KOPT-K1 (cell line): ENCODE data around the gene AKAP9.
"Not testable (repeated sequence)": the region's sequence is repeated elsewhere in the genome, so short reads cannot be mapped to it uniquely, and the experiment has no call there.

Experiments used
- H3K27ac ChIP-seq: fragments of 200-600 bp; sonication (generic); 2 replicates; pipeline ENCODE4 v1.5.1; 2016; ENCODE audit warnings: antibody characterized with exemption, mild to moderate bottlenecking, low read depth, low read length; ENCODE audit not compliant: poor library complexity, severe bottlenecking
- H3K36me3 ChIP-seq: fragments of 200-600 bp; sonication (generic); 2 replicates; pipeline ENCODE4 v1.5.1; 2017; ENCODE audit warnings: antibody characterized with exemption, mild to moderate bottlenecking, low read length, moderate library complexity; ENCODE audit not compliant: insufficient read depth
- H3K9me3 ChIP-seq: fragments of 200-600 bp; sonication (generic); 2 replicates; pipeline ENCODE4 v1.5.1; 2017; ENCODE audit warnings: antibody characterized with exemption, low read length, mild to moderate bottlenecking; ENCODE audit not compliant: insufficient read depth, poor library complexity, severe bottlenecking

AKAP9 gene

DNA sequence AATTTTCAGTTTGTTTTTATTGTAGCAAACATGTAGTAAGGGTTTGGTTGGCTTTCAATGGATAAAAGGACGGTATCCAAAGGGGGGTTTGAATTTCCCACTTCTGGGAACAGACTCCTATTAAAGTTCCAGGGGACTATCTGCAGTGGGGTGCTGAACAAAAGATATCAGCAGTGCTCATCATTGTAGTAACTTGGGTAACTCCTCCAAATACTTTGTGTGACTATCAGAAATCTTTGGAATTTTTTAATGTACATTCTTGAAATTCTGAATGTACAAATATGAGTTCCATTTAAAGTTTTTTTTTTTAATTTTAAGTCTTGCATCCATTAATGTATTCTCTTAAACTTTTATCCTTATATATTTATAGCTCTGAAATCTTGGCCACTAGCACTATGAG, 151.5 kb downstream of the AKAP9 start:
- Histone ChIP-seq H3K36me3 (peaks cover 74% of the 10 kb centered on the region), H3K27ac (no peak overlapping the region), H3K9me3 (no peaks in the 10 kb centered on the region)

DNA sequence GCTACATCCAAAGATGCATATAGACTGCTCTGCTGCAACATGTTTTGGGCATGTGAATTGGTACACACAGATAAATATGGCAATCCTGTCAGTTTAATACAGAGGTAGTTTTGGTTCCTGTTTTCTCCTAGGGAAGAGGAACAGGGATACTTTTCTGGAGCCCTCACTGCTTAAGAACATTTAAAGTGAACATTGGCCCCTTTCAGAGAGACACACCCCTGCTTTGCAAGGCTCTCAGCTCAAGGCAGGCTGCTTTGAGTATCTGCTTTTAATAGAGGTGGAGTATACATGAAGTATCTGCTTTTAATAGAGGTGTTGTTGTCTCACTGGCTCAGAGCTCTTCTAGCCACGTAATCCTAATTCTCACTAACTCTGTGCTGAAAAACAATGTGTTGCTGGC, 154.7 kb downstream of the AKAP9 start:
- no peaks in the 10 kb centered on the region for H3K9me3 ChIP-seq
- no peak overlapping the region for H3K27ac ChIP-seq
- peaks cover 79% of the 10 kb centered on the region for H3K36me3 ChIP-seq

DNA sequence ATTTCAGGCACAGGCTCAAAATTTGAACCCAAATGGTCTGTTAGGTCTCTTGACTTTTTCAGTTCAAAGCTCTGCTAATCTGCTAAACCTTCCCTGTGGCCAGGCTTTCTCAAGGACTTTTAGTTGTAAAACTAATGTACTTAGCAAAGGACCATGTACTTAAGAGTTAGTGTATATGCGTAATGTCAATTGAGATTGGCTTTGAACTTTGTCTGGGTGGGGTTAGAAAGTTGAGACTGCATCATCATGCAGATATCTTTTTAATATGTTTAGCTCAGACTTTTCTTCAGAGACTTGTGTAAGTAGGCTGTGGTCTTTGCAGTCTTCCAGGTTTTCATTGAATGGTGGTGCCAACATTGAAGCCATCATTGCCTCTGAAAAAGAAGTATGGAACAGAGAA, 159.9 kb downstream of the AKAP9 start:
- no peak overlapping the region for H3K27ac ChIP-seq
- H3K36me3 ChIP-seq: peaks cover 84% of the 10 kb centered on the region
- no peaks in the 10 kb centered on the region for H3K9me3 ChIP-seq

DNA sequence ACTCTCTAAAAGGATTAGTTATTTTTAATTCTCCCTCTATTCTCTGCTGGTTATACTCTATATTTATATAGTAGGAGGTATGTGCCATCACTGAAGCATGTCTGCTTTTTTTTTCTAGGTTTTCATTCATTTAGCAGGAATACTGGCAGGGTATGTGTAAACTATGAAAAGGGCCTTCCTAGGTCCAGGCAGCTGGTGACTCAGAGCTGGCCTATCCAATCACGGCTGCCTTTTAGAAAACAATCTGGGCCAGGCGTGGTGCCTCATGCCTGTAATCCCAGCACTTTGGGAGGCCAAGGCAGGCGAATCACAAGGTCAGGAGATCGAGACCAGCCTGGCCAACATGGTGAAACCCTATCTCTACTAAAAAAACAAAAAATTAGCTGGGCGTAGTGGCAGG, 162.2 kb downstream of the AKAP9 start:
- not testable (repeated sequence) for H3K9me3 ChIP-seq, H3K27ac ChIP-seq
- H3K36me3 ChIP-seq: peaks cover 83% of the 10 kb centered on the region

DNA sequence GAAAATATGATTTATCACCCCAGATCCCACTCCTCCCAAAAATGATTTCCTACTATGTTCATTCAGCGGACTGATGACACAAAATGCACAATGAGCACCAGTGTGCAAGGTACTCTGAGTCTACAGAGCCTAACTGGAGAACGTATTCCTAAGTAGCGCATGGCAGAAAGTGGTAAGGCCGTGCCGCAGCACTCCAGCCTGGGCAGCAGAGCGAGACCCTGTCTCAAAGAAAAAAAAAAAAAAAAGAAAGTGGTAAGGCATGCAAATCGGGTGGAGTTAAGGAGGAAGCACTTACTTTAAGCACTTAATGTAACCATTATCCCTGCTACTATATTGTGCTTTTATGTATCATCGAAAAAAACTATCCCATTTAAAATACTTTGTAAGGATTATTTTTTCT, 168.2 kb downstream of the AKAP9 start:
- Histone ChIP-seq H3K36me3 (peaks cover 75% of the 10 kb centered on the region), H3K27ac (no peak overlapping the region), H3K9me3 (no peaks in the 10 kb centered on the region)

DNA sequence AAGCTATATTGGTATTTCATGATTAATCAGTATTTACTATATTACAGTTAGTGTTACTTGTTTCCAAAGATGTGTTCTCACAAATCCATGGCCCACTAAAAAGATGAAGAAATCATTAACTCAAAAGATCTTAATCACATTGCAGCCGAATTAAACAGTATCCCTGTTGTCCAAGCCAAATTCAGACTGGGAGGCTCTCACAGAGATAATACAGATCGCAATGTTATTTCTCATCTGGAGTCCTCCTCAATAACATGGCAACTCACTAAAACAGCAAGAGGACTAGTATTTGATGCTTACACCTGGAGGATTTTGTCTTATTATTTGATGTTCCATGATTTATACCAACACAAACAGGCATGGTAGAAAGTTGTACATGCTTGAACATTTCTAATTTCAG, 170.2 kb downstream of the AKAP9 start:
- Histone ChIP-seq H3K36me3 (peaks cover 74% of the 10 kb centered on the region), H3K27ac (no peak overlapping the region), H3K9me3 (no peaks in the 10 kb centered on the region)

DNA sequence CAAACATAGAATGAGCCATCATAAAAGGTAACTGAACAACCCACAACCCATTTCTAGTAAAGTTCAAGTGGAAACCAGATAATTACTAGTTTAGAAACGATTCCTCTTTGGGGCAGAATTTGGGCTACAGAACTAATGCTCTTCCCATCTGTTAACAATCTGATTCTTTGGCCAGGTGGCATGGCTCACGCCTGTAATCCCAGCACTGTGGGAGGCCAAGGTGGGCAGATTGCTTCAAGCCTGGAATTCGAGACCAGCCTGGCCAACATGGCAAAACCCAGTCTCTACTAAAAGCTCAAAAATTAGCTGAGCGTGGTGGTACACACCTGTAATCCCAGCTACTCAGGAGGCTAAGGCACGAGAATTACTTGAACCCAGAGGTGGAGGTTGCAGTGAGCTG, 175.2 kb downstream of the AKAP9 start:
- Histone ChIP-seq H3K27ac (no peak overlapping the region), H3K36me3 (peaks cover 49% of the 10 kb centered on the region), H3K9me3 (no peaks in the 10 kb centered on the region)

DNA sequence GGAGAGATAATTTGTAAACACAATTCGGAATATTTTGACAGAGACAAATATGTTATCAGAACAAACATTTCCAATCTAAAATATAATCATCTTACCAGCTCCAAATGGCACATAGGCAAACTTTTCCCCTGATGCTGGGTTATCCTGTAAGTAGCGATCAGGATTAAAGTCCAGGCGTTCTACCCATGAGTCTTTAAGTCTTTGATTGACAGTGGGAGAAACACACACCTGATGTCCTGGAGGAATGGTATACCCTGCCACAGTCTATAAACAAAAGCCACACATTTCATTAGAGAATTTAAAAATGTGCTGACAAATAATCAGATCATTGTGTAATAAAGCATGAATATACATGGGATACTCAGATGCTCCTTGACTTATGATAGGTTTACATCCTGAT, 176.3 kb downstream of the AKAP9 start:
- H3K9me3 ChIP-seq: peaks cover 9% of the 10 kb centered on the region
- H3K27ac ChIP-seq: no peak overlapping the region
- peaks cover 51% of the 10 kb centered on the region for H3K36me3 ChIP-seq

DNA sequence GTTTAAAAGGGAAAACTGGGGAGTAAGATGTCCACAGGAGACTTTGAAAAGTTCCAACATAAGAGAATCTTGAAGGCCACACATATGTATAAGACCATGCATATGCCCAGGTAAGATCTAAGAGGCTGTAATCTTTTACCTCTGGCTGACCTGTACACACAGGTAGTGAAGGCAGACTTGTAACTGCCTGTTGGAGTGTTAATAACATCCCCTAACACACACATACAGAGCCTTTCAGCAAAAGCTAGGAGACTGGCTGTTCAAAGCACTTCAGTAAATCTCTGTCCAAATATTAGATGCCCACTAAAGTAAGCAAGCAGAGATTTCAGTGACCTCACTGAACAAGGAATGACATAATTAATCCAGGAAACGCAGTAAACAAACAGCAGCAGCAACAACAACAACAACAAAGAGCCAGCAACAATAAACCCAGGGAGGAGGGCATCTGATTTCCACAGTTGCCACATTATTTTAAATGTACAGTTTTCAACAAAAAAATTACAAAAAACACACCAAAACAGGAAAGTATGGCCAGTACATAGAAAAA, 178.6 kb downstream of the AKAP9 start:
- peaks cover 12% of the 10 kb centered on the region for H3K9me3 ChIP-seq
- H3K36me3 ChIP-seq: peaks cover 65% of the 10 kb centered on the region
- no peak overlapping the region for H3K27ac ChIP-seq

DNA sequence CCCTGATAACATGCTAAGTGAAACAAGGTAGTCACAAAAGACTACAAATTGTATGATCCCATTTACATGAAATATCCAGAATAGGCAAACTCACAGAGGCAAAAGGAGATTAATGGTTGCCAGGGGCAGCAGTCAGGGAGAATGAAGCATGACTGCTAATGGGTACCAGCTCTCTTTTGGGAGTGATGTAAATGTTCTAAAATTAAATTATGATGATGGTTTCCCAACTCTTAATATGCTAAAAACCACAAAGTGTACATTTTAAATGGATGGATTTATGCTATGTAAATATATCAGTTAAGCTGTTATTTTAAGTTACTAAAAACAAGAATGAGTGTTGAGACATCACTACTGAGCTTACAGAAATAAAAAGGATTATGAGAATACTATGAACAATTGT, 181.0 kb downstream of the AKAP9 start:
- H3K36me3 ChIP-seq: peaks cover 70% of the 10 kb centered on the region
- peaks cover 12% of the 10 kb centered on the region for H3K9me3 ChIP-seq
- H3K27ac ChIP-seq: no peak overlapping the region

DNA sequence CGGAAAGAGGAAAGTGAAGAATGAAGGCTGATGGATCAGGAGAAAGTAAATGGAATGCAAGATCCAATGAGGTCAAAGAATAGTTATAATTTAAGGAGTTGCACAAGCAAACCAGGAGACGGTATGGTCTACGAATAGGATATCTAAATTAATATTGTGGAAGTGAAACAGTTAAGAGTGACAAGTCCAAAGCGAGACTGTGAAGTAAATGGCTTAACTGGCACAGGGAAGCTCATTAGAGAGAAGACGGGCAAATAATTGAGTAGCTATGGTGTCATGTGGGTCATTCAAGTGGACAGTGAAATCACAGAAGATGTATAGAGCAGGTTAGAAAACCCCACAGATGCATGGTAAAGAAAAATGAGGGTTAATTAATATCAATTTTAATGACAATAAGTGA, 190.4 kb downstream of the AKAP9 start:
- no peak overlapping the region for H3K27ac ChIP-seq
- H3K9me3 ChIP-seq: no peaks in the 10 kb centered on the region
- H3K36me3 ChIP-seq: peaks cover 40% of the 10 kb centered on the region

DNA sequence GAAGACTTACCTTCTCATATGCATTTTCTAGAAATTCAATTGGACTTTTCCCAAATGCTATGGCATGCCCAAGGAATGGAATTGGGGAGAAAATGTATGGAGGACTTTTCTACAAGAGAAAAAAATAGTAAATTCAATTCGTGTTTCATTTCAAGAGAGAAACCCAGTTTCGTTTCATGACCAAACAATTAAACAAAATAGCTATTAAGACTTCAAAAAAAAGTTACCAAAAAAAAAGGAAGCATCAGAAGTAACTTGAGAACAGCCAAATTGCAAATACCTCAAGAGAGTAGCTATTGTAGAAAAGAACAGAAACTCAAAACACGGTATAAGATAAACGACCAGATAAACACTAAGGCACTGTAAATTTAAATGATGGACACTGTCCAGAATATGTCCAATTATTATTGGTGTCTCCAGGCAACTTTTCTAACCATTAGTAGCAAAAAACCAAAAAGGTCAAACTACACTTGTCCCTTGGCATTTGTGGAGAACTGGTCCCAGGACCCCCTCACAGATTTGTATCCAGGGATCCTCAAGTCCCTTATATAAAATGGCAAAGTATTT, 191.2 kb downstream of the AKAP9 start:
- Histone ChIP-seq H3K27ac (no peak overlapping the region), H3K9me3 (no peaks in the 10 kb centered on the region), H3K36me3 (peaks cover 33% of the 10 kb centered on the region)

DNA sequence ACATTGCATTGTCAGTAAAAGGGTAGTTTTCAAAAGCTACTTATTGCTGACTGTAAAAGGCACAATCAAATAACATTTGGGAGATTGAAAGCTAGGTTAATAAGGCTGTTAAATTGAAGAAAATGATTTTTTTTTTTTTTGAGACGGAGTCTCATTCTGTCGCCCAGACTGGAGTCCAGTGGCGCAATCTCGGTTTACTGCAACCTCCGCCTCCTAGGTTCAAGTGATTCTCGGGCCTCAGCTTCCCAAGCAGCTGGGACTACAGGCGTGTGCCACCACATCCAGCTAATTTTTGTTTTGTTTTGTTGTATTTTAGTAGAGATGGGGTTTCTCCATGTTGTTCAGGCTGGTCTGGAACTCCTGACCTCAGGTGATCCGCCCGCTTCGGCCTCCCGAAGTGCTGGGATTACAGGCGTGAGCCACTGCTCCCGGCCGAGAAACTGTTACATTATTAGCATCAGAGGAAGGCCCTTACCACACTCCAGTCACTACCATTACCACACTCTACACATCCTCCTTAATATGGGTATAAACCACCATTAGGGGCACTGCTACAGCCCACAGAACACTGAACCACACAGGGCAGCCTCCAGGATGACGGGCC, 192.6 kb downstream of the AKAP9 start:
- Histone ChIP-seq H3K36me3 (peaks cover 20% of the 10 kb centered on the region), H3K27ac (no peak overlapping the region), H3K9me3 (no peaks in the 10 kb centered on the region)

DNA sequence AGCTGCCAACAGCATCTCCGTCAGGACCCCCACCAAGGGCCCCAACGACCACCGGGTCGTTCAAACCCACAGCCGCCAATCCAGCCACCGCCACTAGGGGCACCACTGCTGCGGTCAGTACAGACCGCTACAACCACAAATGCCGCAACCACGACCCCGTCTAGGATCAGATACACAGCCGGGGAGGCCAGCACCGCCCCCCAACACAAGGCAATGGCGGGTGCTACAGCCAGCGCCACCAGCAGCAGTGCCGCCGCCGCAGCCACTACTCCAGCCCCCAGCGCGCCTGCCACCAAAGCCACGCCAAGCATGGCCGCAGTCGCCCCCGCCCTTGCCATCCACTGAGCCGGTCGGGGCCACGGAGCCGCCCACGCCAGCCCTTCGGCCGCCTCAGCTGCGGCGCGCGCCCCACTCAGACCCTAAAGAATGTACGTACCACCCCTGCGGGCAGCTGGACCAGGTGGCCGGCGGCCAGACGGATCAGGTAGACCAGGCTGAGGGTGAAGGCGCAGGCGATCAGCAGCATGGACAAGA, 193.1 kb downstream of the AKAP9 start:
- no peaks in the 10 kb centered on the region for H3K9me3 ChIP-seq
- H3K36me3 ChIP-seq: peaks cover 14% of the 10 kb centered on the region; the same call in 1 of the 2 replicates
- H3K27ac ChIP-seq: peak overlapping the region; percentile 66

DNA sequence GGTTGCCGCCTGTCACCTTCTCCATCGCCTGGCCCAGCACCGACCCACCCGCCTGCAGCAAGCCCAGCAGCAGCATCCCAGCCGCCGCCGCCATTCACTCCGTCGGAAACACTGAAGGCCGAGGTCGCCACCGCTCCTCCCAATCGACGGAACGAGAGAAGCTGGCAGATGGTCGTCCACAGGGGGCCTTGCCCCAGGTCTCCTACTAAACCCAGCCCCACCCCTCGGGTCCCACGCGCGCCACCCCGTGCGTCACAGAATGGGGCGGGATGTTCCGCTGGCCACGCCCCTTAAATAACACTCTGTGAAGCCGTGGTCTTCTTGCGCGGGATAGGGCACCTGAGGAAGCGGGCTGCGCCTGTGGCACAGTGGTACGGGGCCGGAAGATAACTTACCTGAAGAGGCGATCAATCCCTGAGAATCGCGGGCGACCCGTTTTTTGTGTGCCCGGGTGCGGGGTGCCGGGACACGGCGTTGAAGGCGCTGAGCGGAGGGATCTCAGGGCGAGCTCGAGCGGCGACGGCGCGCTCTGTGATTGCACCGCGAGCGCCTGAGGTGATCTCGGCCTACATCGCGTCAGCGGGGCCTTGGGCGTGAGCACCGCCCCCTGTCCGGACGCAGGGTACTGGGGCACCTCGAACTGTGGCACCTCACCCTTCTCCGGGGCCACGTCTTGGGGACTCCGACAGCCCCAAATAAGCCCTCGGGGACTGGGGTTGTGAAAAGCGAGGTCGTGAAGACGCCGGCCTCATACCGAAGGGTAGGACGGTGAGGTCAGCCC, 193.8 kb downstream of the AKAP9 start, which contains the start of gene CYP51A1:
Gene CYP51A1 (minus strand): TSS at position 207 of the 781 bp plus-strand sequence. CDS start 113 bp downstream, at position 94.
- Histone ChIP-seq H3K36me3 (peaks cover 13% of the 10 kb centered on the region; the same call in 1 of the 2 replicates), H3K9me3 (no peaks in the 10 kb centered on the region), H3K27ac (peak within 1 kb of the TSS; percentile 66)
